HCT116 (cell line): Measurements from ENCODE around the gene TFIP11.

Experiments used
- EZH2 ChIP-seq: fragments of 200-600 bp; sonication (generic); IDR thresholded peaks from 2 replicates; pipeline ENCODE4 v1.6.1; 2017; ENCODE audit warnings: antibody characterized with exemption, mixed run types
- JUND ChIP-seq: IDR thresholded peaks from 2 replicates; pipeline ENCODE4 v1.6.1; 2012
- POLR2AphosphoS5 ChIP-seq: IDR thresholded peaks from 2 replicates; pipeline ENCODE4 v1.6.1; 2011; ENCODE audit warnings: mild to moderate bottlenecking, low read depth, low read length, moderate library complexity
- RAD21 ChIP-seq: IDR thresholded peaks from 2 replicates; pipeline ENCODE4 v1.6.1; 2012; ENCODE audit warnings: low read depth, mild to moderate bottlenecking
- TCF7L2 ChIP-seq: IDR thresholded peaks from 2 replicates; pipeline ENCODE4 v1.7.0; 2011; ENCODE audit warnings: borderline replicate concordance, inconsistent platforms; ENCODE audit not compliant: insufficient read depth, insufficient read length; ENCODE audit errors: extremely low read depth
- ZNF274 ChIP-seq: fragments of 200-500 bp; sonication (Bioruptor generic); IDR thresholded peaks from 2 replicates; pipeline ENCODE4 v1.6.1; 2014; ENCODE audit warnings: mild to moderate bottlenecking, low read depth, low read length, inconsistent platforms
- TF ChIP-seq, protein P1 (sequence below): IDR thresholded peaks from 2 replicates; pipeline ENCODE4 v1.6.1; 2012; ENCODE audit warnings: low read depth
- TF ChIP-seq, protein P2 (sequence below), 3 experiments: fragments of 200-600 bp in 1 of 3; sonication (generic) in 1 of 3; IDR thresholded peaks in 2 of 3; conservative IDR thresholded peaks in 1 of 3; 2 replicates each; pipeline ENCODE4 v1.5.1; 2012 to 2017; ENCODE audit warnings: low read depth in 2 of 3, low read length in 2 of 3, antibody characterized with exemption in 1 of 3, borderline replicate concordance in 1 of 3, control low read depth in 1 of 3, mild to moderate bottlenecking in 1 of 3, mixed read lengths in 1 of 3, mixed run types in 1 of 3, moderate library complexity in 1 of 3; ENCODE audit not compliant: insufficient read depth in 1 of 3
- TF ChIP-seq, protein P3 (sequence below): IDR thresholded peaks from 2 replicates; pipeline ENCODE4 v1.6.1; 2011; ENCODE audit warnings: mild to moderate bottlenecking, low read length, moderate library complexity; ENCODE audit not compliant: insufficient replicate concordance; ENCODE audit errors: extremely low read depth

DNA sequence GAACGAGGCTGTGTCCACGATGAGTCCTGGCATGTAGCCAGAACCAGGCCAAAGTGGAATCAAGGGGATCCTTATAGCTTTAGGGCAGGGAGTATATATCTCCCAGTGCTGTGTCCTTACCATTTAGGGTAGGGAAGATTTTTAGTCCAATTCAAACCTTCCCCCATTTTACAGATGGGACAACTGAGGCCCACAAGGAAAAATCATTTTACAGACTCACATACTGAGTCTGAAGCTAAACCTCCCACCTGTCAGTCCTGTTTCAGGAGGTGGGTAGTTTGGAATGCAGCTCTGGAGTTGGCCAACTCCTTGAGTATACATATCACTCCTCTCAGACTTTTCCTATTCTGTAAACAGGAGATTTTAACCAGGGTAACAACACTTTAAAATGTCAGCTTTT is 33.1 kb upstream of the TFIP11 start:
- TF ChIP-seq, protein P1, sequence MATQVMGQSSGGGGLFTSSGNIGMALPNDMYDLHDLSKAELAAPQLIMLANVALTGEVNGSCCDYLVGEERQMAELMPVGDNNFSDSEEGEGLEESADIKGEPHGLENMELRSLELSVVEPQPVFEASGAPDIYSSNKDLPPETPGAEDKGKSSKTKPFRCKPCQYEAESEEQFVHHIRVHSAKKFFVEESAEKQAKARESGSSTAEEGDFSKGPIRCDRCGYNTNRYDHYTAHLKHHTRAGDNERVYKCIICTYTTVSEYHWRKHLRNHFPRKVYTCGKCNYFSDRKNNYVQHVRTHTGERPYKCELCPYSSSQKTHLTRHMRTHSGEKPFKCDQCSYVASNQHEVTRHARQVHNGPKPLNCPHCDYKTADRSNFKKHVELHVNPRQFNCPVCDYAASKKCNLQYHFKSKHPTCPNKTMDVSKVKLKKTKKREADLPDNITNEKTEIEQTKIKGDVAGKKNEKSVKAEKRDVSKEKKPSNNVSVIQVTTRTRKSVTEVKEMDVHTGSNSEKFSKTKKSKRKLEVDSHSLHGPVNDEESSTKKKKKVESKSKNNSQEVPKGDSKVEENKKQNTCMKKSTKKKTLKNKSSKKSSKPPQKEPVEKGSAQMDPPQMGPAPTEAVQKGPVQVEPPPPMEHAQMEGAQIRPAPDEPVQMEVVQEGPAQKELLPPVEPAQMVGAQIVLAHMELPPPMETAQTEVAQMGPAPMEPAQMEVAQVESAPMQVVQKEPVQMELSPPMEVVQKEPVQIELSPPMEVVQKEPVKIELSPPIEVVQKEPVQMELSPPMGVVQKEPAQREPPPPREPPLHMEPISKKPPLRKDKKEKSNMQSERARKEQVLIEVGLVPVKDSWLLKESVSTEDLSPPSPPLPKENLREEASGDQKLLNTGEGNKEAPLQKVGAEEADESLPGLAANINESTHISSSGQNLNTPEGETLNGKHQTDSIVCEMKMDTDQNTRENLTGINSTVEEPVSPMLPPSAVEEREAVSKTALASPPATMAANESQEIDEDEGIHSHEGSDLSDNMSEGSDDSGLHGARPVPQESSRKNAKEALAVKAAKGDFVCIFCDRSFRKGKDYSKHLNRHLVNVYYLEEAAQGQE, result no peak
- TF ChIP-seq, protein P2, sequence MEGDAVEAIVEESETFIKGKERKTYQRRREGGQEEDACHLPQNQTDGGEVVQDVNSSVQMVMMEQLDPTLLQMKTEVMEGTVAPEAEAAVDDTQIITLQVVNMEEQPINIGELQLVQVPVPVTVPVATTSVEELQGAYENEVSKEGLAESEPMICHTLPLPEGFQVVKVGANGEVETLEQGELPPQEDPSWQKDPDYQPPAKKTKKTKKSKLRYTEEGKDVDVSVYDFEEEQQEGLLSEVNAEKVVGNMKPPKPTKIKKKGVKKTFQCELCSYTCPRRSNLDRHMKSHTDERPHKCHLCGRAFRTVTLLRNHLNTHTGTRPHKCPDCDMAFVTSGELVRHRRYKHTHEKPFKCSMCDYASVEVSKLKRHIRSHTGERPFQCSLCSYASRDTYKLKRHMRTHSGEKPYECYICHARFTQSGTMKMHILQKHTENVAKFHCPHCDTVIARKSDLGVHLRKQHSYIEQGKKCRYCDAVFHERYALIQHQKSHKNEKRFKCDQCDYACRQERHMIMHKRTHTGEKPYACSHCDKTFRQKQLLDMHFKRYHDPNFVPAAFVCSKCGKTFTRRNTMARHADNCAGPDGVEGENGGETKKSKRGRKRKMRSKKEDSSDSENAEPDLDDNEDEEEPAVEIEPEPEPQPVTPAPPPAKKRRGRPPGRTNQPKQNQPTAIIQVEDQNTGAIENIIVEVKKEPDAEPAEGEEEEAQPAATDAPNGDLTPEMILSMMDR (IDR thresholded peaks at IDR 0.05 in 2 of 3, conservative IDR thresholded peaks at IDR 0.05 in 1 of 3; ENCODE audit: borderline replicate concordance in 1 of 3, insufficient read depth in 1 of 3, low read depth in 2 of 3, low read length in 2 of 3), result no peak
- TF ChIP-seq RAD21 (no peak), EZH2 (no peak), JUND (no peak), POLR2AphosphoS5 (no peak), TCF7L2 (no peak), ZNF274 (no peak)
- TF ChIP-seq, protein P3, sequence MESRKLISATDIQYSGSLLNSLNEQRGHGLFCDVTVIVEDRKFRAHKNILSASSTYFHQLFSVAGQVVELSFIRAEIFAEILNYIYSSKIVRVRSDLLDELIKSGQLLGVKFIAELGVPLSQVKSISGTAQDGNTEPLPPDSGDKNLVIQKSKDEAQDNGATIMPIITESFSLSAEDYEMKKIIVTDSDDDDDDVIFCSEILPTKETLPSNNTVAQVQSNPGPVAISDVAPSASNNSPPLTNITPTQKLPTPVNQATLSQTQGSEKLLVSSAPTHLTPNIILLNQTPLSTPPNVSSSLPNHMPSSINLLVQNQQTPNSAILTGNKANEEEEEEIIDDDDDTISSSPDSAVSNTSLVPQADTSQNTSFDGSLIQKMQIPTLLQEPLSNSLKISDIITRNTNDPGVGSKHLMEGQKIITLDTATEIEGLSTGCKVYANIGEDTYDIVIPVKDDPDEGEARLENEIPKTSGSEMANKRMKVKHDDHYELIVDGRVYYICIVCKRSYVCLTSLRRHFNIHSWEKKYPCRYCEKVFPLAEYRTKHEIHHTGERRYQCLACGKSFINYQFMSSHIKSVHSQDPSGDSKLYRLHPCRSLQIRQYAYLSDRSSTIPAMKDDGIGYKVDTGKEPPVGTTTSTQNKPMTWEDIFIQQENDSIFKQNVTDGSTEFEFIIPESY, result no peak
